HL-60 (cell line): ENCODE measurements around the gene PTX4.

Experiments
- DNase-seq, 2 experiments: peaks; one replicate each; pipeline ENCODE4 v3.0.0-alpha.2; 2010 to 2020; ENCODE audit warnings: low read depth in 1 of 2, low spot score in 1 of 2
- H3K27ac ChIP-seq: fragments of 250-450 bp; sonication (Bioruptor Pico); replicated peaks from 2 replicates; pipeline ENCODE4 v1.5.1; 2020; ENCODE audit warnings: mild to moderate bottlenecking, moderate library complexity
- H3K27me3 ChIP-seq: fragments of 250-450 bp; sonication (Bioruptor Pico); 2 replicates; pipeline ENCODE4 v1.5.1; 2021; ENCODE audit warnings: mild to moderate bottlenecking, moderate library complexity; ENCODE audit not compliant: insufficient read depth, poor library complexity, severe bottlenecking
- H3K4me3 ChIP-seq: replicated peaks from 2 replicates; pipeline ENCODE4 v1.5.1; 2011; ENCODE audit warnings: mild to moderate bottlenecking, control low read depth, low read length; ENCODE audit not compliant: insufficient read depth
- GABPA ChIP-seq: IDR thresholded peaks from 2 replicates; pipeline ENCODE4 v1.6.1; 2012; ENCODE audit warnings: low read depth
- POLR2AphosphoS5 ChIP-seq: IDR thresholded peaks from 2 replicates; pipeline ENCODE4 v1.6.1; 2012; ENCODE audit warnings: low read depth
- REST ChIP-seq: IDR thresholded peaks from 2 replicates; pipeline ENCODE4 v1.6.1; 2012; ENCODE audit warnings: low read depth; ENCODE audit not compliant: insufficient replicate concordance
- SPI1 ChIP-seq: IDR thresholded peaks from 2 replicates; pipeline ENCODE4 v1.6.1; 2012; ENCODE audit warnings: low read depth, mild to moderate bottlenecking, borderline replicate concordance
- TF ChIP-seq, protein P1 (sequence below): IDR thresholded peaks from one replicate; pipeline ENCODE4 v1.5.1; 2011; ENCODE audit warnings: low read length, control low read depth, inconsistent platforms; ENCODE audit not compliant: insufficient read depth

The PTX4 gene

DNA sequence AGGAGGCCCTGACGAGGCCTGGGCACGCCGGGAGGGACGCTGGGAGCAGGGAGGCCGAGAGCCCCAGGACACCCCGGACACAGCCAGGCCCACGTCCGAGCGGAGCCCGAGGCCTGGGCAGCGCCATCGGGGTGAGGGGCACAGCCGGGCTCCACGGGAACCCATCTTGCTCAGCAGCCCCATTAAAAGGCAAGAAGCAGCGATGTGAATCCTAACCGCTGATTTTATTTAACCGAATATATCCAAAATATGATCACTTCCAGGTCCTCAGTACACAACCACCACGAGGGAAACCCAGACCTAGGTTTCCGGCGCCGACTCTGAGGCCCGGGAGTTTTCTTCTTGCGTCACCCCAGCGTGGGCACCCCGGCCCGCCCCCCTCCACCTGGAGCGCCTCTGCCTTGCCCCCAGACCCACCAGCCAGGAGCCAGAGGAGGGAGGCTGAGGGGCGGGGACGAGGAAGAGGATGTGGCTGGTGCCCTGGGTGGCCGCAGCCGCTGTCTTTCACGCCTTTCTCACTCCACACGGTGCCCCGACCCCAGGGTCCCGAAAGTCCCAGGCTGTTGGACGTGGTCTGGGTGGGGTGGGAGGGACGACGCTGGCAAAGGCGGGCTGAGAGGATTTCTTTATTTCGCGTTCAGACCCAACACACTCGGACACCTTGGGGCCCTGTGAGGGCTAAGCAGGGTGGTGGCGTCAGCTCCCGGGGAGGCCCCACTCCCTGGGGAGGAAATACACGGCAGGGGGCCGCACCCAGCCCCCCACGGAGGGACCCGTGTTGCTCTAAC lies 43.8 kb downstream of the PTX4 start:
- TF ChIP-seq, protein P1, sequence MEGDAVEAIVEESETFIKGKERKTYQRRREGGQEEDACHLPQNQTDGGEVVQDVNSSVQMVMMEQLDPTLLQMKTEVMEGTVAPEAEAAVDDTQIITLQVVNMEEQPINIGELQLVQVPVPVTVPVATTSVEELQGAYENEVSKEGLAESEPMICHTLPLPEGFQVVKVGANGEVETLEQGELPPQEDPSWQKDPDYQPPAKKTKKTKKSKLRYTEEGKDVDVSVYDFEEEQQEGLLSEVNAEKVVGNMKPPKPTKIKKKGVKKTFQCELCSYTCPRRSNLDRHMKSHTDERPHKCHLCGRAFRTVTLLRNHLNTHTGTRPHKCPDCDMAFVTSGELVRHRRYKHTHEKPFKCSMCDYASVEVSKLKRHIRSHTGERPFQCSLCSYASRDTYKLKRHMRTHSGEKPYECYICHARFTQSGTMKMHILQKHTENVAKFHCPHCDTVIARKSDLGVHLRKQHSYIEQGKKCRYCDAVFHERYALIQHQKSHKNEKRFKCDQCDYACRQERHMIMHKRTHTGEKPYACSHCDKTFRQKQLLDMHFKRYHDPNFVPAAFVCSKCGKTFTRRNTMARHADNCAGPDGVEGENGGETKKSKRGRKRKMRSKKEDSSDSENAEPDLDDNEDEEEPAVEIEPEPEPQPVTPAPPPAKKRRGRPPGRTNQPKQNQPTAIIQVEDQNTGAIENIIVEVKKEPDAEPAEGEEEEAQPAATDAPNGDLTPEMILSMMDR: no peak
- TF ChIP-seq REST (no peak), GABPA (no peak), POLR2AphosphoS5 (no peak), SPI1 (no peak)
- no peaks in the 10 kb centered on the region for H3K27me3 ChIP-seq
- H3K4me3 ChIP-seq: no peak overlapping the region
- no peak for DNase-seq
- no peak overlapping the region for H3K27ac ChIP-seq

- peak; percentile 48; the same call in 1 of the 2 replicates for TF ChIP-seq POLR2AphosphoS5
- no peak for TF ChIP-seq REST
- Histone ChIP-seq H3K27ac (no peak within 1 kb of the TSS), H3K27me3 (no peaks in the 10 kb centered on the region), H3K4me3 (no peak within 1 kb of the TSS)
- no peak for DNase-seq
These were observed 44.6 kb downstream of the PTX4 start, which contains the start of gene CCDC154 for GRCh38 chr16:1443980-1444729. Gene CCDC154 (minus strand): TSS chr16:1444556. CDS start chr16:1444322, 234 bp downstream.

GRCh38 chr16:1443403-1443973 lies 45.3 kb downstream of the PTX4 start:
- H3K27ac ChIP-seq: no peak overlapping the region
- no peak overlapping the region for H3K4me3 ChIP-seq
- H3K27me3 ChIP-seq: no peaks in the 10 kb centered on the region
- no peak for TF ChIP-seq GABPA
- TF ChIP-seq REST: no peak
- TF ChIP-seq SPI1: no peak
- TF ChIP-seq, protein P1: no peak
- no peak for TF ChIP-seq POLR2AphosphoS5
- no peak for DNase-seq
